Peyer's patch (tissue), 4 donors: ENCODE results near the gene SYNRG. TPM values are rescaled to one million over a fixed set of nuclear protein-coding genes. Genes with fewer than 3 reads are reported as not detected.

ENCODE experiments used
- DNase-seq, 3 donors: peaks; one replicate each; pipeline ENCODE4 v3.0.0-alpha.2; 2017 to 2019
- H3K27ac ChIP-seq, 4 donors: fragments of 200-600 bp; sonication (generic); one replicate each; pipeline ENCODE4 v1.5.1; 2016 to 2019
- H3K27me3 ChIP-seq, 2 donors: fragments of 200-600 bp; sonication (generic); one replicate each; pipeline ENCODE4 v1.5.1; 2019
- H3K36me3 ChIP-seq, 3 donors: fragments of 200-600 bp; sonication (generic); one replicate each; pipeline ENCODE4 v1.5.1; 2016 to 2019
- H3K4me1 ChIP-seq, 4 donors: fragments of 200-600 bp; sonication (generic); one replicate each; pipeline ENCODE4 v1.5.1; 2016 to 2019
- H3K4me3 ChIP-seq, 4 donors: fragments of 200-600 bp; sonication (generic); 1 replicate in 3 of 4; 2 replicates in 1 of 4; pipeline ENCODE4 v1.5.1; 2016 to 2019; ENCODE audit warnings: mild to moderate bottlenecking in 1 of 4
- H3K9me3 ChIP-seq, 4 donors: fragments of 200-600 bp; sonication (generic); one replicate each; pipeline ENCODE4 v1.5.1; 2016 to 2019; ENCODE audit warnings: mild to moderate bottlenecking in 1 of 4
- POLR2A ChIP-seq, 2 donors: fragments of 450-650 bp; IDR thresholded peaks; one replicate each; pipeline ENCODE4 v1.5.1; 2017; ENCODE audit warnings: antibody characterized with exemption in 2 of 2, mild to moderate bottlenecking in 2 of 2, moderate library complexity in 2 of 2
- small RNA-seq, 2 donors: library from RNA; depleted of rRNA; stranded (forward); fragments of <200 nt; gene quantifications; one replicate each; pipeline ENCODE3, GENCODE V24; 2016
- total RNA-seq, 4 donors: library from RNA; depleted of rRNA; stranded (reverse); fragments of >200 nt; gene quantifications; one replicate each; pipeline ENCODE4 v1.1.0, GENCODE V29; 2016
- TF ChIP-seq, protein P1 (sequence below), 6 experiments: fragments of 450-650 bp in 4 of 6; fragments of 200-600 bp in 2 of 6; sonication (generic) in 1 of 6; IDR thresholded peaks; one replicate each; pipeline ENCODE4 v1.5.1; 2017 to 2019; ENCODE audit warnings: antibody characterized with exemption in 6 of 6, mild to moderate bottlenecking in 3 of 6, moderate library complexity in 1 of 6

Gene SYNRG
- total RNA-seq, 4 donors from 2014 or later, result 42.5 to 102 (median 49.5) TPM

- Histone ChIP-seq H3K9me3 (no peaks in the 10 kb centered on the region), H3K36me3 (peaks cover 0 to 79% (median 0%) of the 10 kb centered on the region in 3 donors), H3K27ac (no peak overlapping the region), H3K4me1 (no peaks in the 10 kb centered on the region), H3K4me3 (no peak overlapping the region), H3K27me3 (no peaks in the 10 kb centered on the region)
- no peak for TF ChIP-seq POLR2A (IDR thresholded peaks at IDR 0.05)
- TF ChIP-seq, protein P1, sequence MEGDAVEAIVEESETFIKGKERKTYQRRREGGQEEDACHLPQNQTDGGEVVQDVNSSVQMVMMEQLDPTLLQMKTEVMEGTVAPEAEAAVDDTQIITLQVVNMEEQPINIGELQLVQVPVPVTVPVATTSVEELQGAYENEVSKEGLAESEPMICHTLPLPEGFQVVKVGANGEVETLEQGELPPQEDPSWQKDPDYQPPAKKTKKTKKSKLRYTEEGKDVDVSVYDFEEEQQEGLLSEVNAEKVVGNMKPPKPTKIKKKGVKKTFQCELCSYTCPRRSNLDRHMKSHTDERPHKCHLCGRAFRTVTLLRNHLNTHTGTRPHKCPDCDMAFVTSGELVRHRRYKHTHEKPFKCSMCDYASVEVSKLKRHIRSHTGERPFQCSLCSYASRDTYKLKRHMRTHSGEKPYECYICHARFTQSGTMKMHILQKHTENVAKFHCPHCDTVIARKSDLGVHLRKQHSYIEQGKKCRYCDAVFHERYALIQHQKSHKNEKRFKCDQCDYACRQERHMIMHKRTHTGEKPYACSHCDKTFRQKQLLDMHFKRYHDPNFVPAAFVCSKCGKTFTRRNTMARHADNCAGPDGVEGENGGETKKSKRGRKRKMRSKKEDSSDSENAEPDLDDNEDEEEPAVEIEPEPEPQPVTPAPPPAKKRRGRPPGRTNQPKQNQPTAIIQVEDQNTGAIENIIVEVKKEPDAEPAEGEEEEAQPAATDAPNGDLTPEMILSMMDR (IDR thresholded peaks at IDR 0.05), result no peak
- no peak for DNase-seq
Observed at GRCh38 chr17:37476431-37477120, 132.6 kb downstream of the SYNRG start.

- Histone ChIP-seq H3K9me3 (no peaks in the 10 kb centered on the region), H3K36me3 (peaks cover 0 to 86% (median 0%) of the 10 kb centered on the region in 3 donors), H3K4me1 (no peaks in the 10 kb centered on the region), H3K4me3 (no peak overlapping the region), H3K27ac (no peak overlapping the region), H3K27me3 (no peaks in the 10 kb centered on the region)
- TF ChIP-seq, protein P1 (IDR thresholded peaks at IDR 0.05), result no peak
- TF ChIP-seq POLR2A (IDR thresholded peaks at IDR 0.05), result no peak
- DNase-seq, result no peak
Observed at GRCh38 chr17:37475731-37476420, 133.3 kb downstream of the SYNRG start.

DNA sequence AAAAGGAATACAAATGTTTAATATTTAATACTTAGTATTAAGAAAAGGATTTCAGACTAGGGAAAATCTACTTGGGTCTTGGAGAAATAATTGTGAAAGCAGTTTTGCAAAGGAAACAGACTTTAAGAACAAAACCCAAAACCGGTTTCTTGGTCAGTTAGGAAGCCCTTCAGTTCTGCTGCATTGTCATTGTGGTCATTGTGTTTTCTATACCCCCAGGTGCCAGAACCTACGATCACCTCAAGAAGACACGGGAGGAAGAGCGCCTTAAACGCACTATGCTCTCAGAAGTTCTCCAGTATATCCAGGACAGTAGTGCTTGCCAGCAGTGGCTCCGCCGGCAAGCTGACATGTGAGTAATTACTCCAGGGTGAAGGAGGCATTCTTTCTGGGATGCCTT, 139.0 kb downstream of the SYNRG start:
- no peak for DNase-seq
- H3K9me3 ChIP-seq, result no peaks in the 10 kb centered on the region
- no peak for TF ChIP-seq POLR2A (IDR thresholded peaks at IDR 0.05)
- TF ChIP-seq, protein P1 (IDR thresholded peaks at IDR 0.05), result no peak
- no peak overlapping the region for H3K27ac ChIP-seq
- H3K36me3 ChIP-seq, result peaks cover 0 to 87% (median 0%) of the 10 kb centered on the region in 3 donors
- H3K4me1 ChIP-seq, result no peaks in the 10 kb centered on the region
- no peaks in the 10 kb centered on the region for H3K27me3 ChIP-seq
- no peak overlapping the region for H3K4me3 ChIP-seq

DNA sequence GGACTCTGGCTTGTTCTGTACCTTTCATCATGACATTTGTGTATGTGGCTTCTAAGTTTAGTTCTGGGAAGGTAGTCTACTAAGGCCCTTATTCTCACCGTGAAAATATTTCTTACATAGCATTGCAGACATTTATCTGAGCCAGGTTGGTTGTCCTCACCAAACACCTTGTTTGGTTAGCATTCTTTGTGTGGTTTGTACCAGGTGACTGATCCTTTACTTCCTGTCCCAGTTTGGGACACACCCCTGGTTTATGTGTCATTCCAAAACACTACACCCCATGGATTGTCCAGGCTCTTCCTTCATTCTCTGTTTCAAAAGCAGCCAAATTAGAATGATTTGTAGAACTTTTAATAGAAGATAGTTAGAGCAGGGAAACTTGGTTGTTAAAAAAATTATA, 142.7 kb downstream of the SYNRG start:
- Histone ChIP-seq H3K4me1 (no peaks in the 10 kb centered on the region), H3K27me3 (no peaks in the 10 kb centered on the region), H3K27ac (no peak overlapping the region), H3K9me3 (no peaks in the 10 kb centered on the region), H3K4me3 (no peak overlapping the region), H3K36me3 (peaks cover 0 to 76% (median 0%) of the 10 kb centered on the region in 3 donors)
- no peak for DNase-seq
- TF ChIP-seq, protein P1 (IDR thresholded peaks at IDR 0.05), result no peak
- TF ChIP-seq POLR2A (IDR thresholded peaks at IDR 0.05), result no peak

- no peaks in the 10 kb centered on the region for H3K4me1 ChIP-seq
- H3K27ac ChIP-seq, result no peak overlapping the region
- peaks cover 0 to 74% (median 0%) of the 10 kb centered on the region in 3 donors for H3K36me3 ChIP-seq
- no peaks in the 10 kb centered on the region for H3K9me3 ChIP-seq
- no peak for DNase-seq
- no peak for TF ChIP-seq POLR2A (IDR thresholded peaks at IDR 0.05)
- TF ChIP-seq, protein P1 (IDR thresholded peaks at IDR 0.05), result no peak
- no peak overlapping the region for H3K4me3 ChIP-seq
- no peaks in the 10 kb centered on the region for H3K27me3 ChIP-seq
Observed at GRCh38 chr17:37465069-37465616, 144.1 kb downstream of the SYNRG start.

Small RNA genes within 50 kb of the gene (small RNA-seq; reads per million reads assigned to genes)
- 0 reads per million in 2 donors for gene MIR378J

Other genes with a start within 250 kb of the SYNRG start
- 100 to 1,000 TPM in 1 of 4 donors, 10 to 100 TPM in 2, 1 to 10 TPM in 1; 5.0 to 105 (median 73.9) TPM for gene C17orf78, start 233.4 kb downstream of the SYNRG start, total RNA-seq
- 10 to 100 TPM; 31.7 to 71.7 (median 43.0) TPM for gene ACACA, start 202.6 kb downstream of the SYNRG start, total RNA-seq
- 10 to 100 TPM; 25.7 to 80.9 (median 43.2) TPM for gene TADA2A, start 202.5 kb downstream of the SYNRG start, total RNA-seq
- 1 to 10 TPM; 2.2 to 2.7 (median 2.6) TPM for gene DUSP14, start 119.5 kb downstream of the SYNRG start, total RNA-seq
- gene DDX52, start 34.0 kb upstream of the SYNRG start, total RNA-seq, result 10 to 100 TPM; 30.2 to 54.6 (median 43.0) TPM
- gene HNF1B, start 135.6 kb upstream of the SYNRG start, total RNA-seq, result 10 to 100 TPM; 16.5 to 39.9 (median 32.2) TPM